Heart left ventricle (tissue), 16 donors: ENCODE results near the gene SPCS3. TPM values are rescaled to one million over a fixed set of nuclear protein-coding genes. Genes with fewer than 3 reads are reported as not detected.

Experiments
- ATAC-seq, 4 donors: fragments of 200-7000 bp; cut with Tn5 transposase; one replicate each; pipeline ENCODE4 v1.9.1; 2020 to 2022; ENCODE audit warnings: moderate library complexity in 4 of 4, mild to moderate bottlenecking in 3 of 4, moderate number of reproducible peaks in 1 of 4
- DNase-seq, 5 donors: peaks; one replicate each; pipeline ENCODE4 v3.0.0-alpha.2; 2020
- H3K27ac ChIP-seq, 12 donors: fragments of 200-600 bp; sonication (generic) in 4 of 12; one replicate each; pipeline versions ENCODE4 v1.5.0 to v1.8.0; 2016 to 2022; ENCODE audit warnings: mild to moderate bottlenecking in 2 of 12
- H3K27me3 ChIP-seq, 9 donors: fragments of 200-600 bp; sonication (generic) in 2 of 9; one replicate each; pipeline versions ENCODE4 v1.5.1 to v1.8.0; 2016 to 2022; ENCODE audit warnings: mild to moderate bottlenecking in 3 of 9
- H3K36me3 ChIP-seq, 9 donors: fragments of 200-600 bp; sonication (generic) in 2 of 9; one replicate each; pipeline versions ENCODE4 v1.5.0 to v1.8.0; 2018 to 2022; ENCODE audit warnings: mild to moderate bottlenecking in 2 of 9
- H3K4me1 ChIP-seq, 12 donors: fragments of 200-600 bp; sonication (generic) in 4 of 12; one replicate each; pipeline versions ENCODE4 v1.5.0 to v1.8.0; 2016 to 2022; ENCODE audit warnings: mild to moderate bottlenecking in 3 of 12
- H3K4me3 ChIP-seq, 12 donors: fragments of 200-600 bp; sonication (generic) in 4 of 12; one replicate each; pipeline versions ENCODE4 v1.5.0 to v1.8.0; 2017 to 2022; ENCODE audit warnings: mild to moderate bottlenecking in 9 of 12, moderate library complexity in 4 of 12
- H3K9me3 ChIP-seq, 12 donors: fragments of 200-600 bp; sonication (generic) in 4 of 12; one replicate each; pipeline versions ENCODE4 v1.5.0 to v1.8.0; 2016 to 2022; ENCODE audit warnings: mild to moderate bottlenecking in 1 of 12
- CTCF ChIP-seq, 12 donors: fragments of 200-600 bp; sonication (generic) in 4 of 12; IDR thresholded peaks; one replicate each; pipeline versions ENCODE4 v1.5.0 to v1.8.0; 2018 to 2022; ENCODE audit warnings: antibody characterized with exemption in 12 of 12, mild to moderate bottlenecking in 5 of 12
- POLR2A ChIP-seq, 2 donors: fragments of 450-650 bp; IDR thresholded peaks; one replicate each; pipeline ENCODE4 v1.6.1; 2017; ENCODE audit warnings: antibody characterized with exemption in 2 of 2, mild to moderate bottlenecking in 2 of 2, moderate library complexity in 2 of 2
- WGBS, 4 donors: extraction: QIAGEN DNeasy Blood & Tissue Kit in 2 of 4; methylation state at CpG; one replicate each; pipeline versions ENCODE4 v1.1.5 to v1.1.7; 2013 to 2018; 5-methylcytosine and 5-hydroxymethylcytosine counted together
- intact Hi-C, 10 donors: fragments of 100-400 bp; cut with DNase I; formaldehyde crosslinking; loops; one replicate each; pipeline versions ENCODE4 v1.11.1 to v1.14.2; 2022
- long read RNA-seq, 3 donors: library from polyadenylated mRNA; unstranded; transcript quantifications; one replicate each; pipeline ENCODE4 v2.0.0, GENCODE V29; 2020 to 2021
- polyA plus RNA-seq, 2 donors: library from polyadenylated mRNA; stranded (reverse); fragments of 200-250 nt; gene quantifications; one replicate each; pipeline ENCODE4 v1.2.3, GENCODE V29; 2013
- total RNA-seq, 9 donors: library from RNA; depleted of rRNA in 2 of 9; stranded (reverse); fragments of >200 nt in 2 of 9; fragmentation: NEBNext Ultra II Directional in 3 of 9; extraction: Animal tissue kit (Norgen Biotek cat#: 25700) in 3 of 9; gene quantifications; one replicate each; pipeline versions ENCODE4 v1.1.0 to v1.2.4, GENCODE V29; 2016 to 2023
- donor health status: ischemic (EF 13 %, LVEDD 7.1; RV severe dilation, severe dysfunction).
- donor health status: healthy with polysubstance abuse.
- donor health status: DM: no; HTN: yes; CAD: no.
- donor health status: DM: no; HTN: no; CAD: no.
- donor health status: ischemic (EF 25% LVEDD 6.9; RV normal size, moderate dysfunction).
- donor health status: ischemic (EF 25% LVEDD 5.7; RV mildly dilated, moderate dysfunction).
- donor health status: healthy.
- donor health status: DM: yes; HTN: yes; CAD: no.
- donor health status: ischemic (EF 35%, LVEDD 5.7; RV mildly dilated, moderate dysfunction).
- donor health status: nonischemic (EF 11% LVEDD 7.7; RV severe dilation, severe dysfunction).
- donor health status: DM: yes; HTN: yes; CAD: no.
- donor health status: PGD.
- donor health status: ischemic (EF 29% LVEDD 5.4; RV normal size, mild dysfunction).
- donor health status: nonischemic (EF 23%, LVEDD 6.1; RV moderate dilation, normal function).

Gene SPCS3
- total RNA-seq (100 to 1,000 TPM in 3 of 9 donors, 10 to 100 TPM in 6; 40.6 to 200 (median 81.6) TPM), polyA plus RNA-seq (100 to 1,000 TPM in 1 of 2 donors, 10 to 100 TPM in 1; 24.3 to 143 TPM)
- long read RNA-seq, donor 1, full-length matches to known transcripts = 30 of 43 reads
- long read RNA-seq, donor 1, partial matches to known transcripts = 1 of 43 reads
- long read RNA-seq, donor 1, other reads (novel, unspliced or antisense) = 12 of 43 reads
- long read RNA-seq, donor 2, full-length matches to known transcripts = 143 of 156 reads
- long read RNA-seq, donor 2, partial matches to known transcripts = 1 of 156 reads
- long read RNA-seq, donor 2, other reads (novel, unspliced or antisense) = 12 of 156 reads
- long read RNA-seq, donor 3, full-length matches to known transcripts = 79 of 110 reads
- long read RNA-seq, donor 3, partial matches to known transcripts = 1 of 110 reads
- long read RNA-seq, donor 3, other reads (novel, unspliced or antisense) = 30 of 110 reads

GRCh38 chr4:176319704-176320339 is at the start of gene SPCS3:
TSS of gene SPCS3 (plus strand) at chr4:176319966. CDS start at chr4:176320077, 111 bp downstream.
- H3K4me3 ChIP-seq = peak within 1 kb of the TSS; percentile 73 to 95 (median 85)
- DNase-seq (peak; percentile 96 to 98 (median 97)), ATAC-seq (peak; percentile 99 to 100 (median 99))
- intact Hi-C loops = loop anchor here in 6 of 10 donors (1.0 to 10.0 kb wide), 9 partner anchors 38 to 1122 kb away; partner anchors contain the start of genes SPATA4 (in 5 of the 6) and AGA (in 1 of the 6)
- no peaks in the 10 kb centered on the region for H3K27me3 ChIP-seq
- H3K36me3 ChIP-seq = no peaks in the 10 kb centered on the region
- WGBS, 4 donors = 0 to 1% (median 0%) methylated on average over 22 to 94 of the region's 94 CpGs
- peak within 1 kb of the TSS; percentile 88 to 100 (median 97) for H3K27ac ChIP-seq
- H3K9me3 ChIP-seq = no peaks in the 10 kb centered on the region
- H3K4me1 ChIP-seq = peaks cover 0 to 49% (median 36%) of the 10 kb centered on the region in 12 donors
- TF ChIP-seq CTCF (IDR thresholded peaks at IDR 0.05) = no peak
- peak; percentile 49 to 91 for TF ChIP-seq POLR2A (IDR thresholded peaks at IDR 0.05)

GRCh38 chr4:176270669-176271068 is 49.1 kb upstream of the SPCS3 start:
- ATAC-seq = peak in 1 of 4 donors; percentile 42
- intact Hi-C loops = loop anchor here in 3 of 10 donors (5.0 to 10.0 kb wide), 2 partner anchors 33 to 76 kb away; partner anchors contain the start of gene SPATA4 (in 3 of the 3)
- no peaks in the 10 kb centered on the region for H3K36me3 ChIP-seq
- TF ChIP-seq POLR2A (IDR thresholded peaks at IDR 0.05) (no peak), CTCF (IDR thresholded peaks at IDR 0.05) (no peak)
- H3K27ac ChIP-seq = peak overlapping the region in 1 of 12 donors; percentile 66
- H3K4me1 ChIP-seq = peaks cover 0 to 7% (median 0%) of the 10 kb centered on the region in 12 donors
- WGBS, 4 donors = 58 to 74% (median 68%) methylated on average over 5 of the region's 5 CpGs
- no peak for DNase-seq
- H3K4me3 ChIP-seq = no peak overlapping the region
- H3K9me3 ChIP-seq = no peaks in the 10 kb centered on the region
- no peaks in the 10 kb centered on the region for H3K27me3 ChIP-seq

- Histone ChIP-seq H3K4me3 (no peak overlapping the region), H3K27ac (no peak overlapping the region), H3K9me3 (no peaks in the 10 kb centered on the region), H3K27me3 (no peaks in the 10 kb centered on the region), H3K36me3 (no peaks in the 10 kb centered on the region), H3K4me1 (peaks cover 0 to 7% (median 0%) of the 10 kb centered on the region in 12 donors)
- ATAC-seq = no peak
- no peak for DNase-seq
- WGBS, 4 donors = 76 to 87% (median 80%) methylated on average over 3 of the region's 3 CpGs
- TF ChIP-seq CTCF (IDR thresholded peaks at IDR 0.05) = no peak
- no peak for TF ChIP-seq POLR2A (IDR thresholded peaks at IDR 0.05)
- intact Hi-C loops = loop anchor here in 3 of 10 donors (5.0 to 10.0 kb wide), 2 partner anchors 34 to 77 kb away; partner anchors contain the start of gene SPATA4 (in 3 of the 3)
These were observed 48.0 kb upstream of the SPCS3 start for GRCh38 chr4:176271749-176272148.
